Naive thymus-derived CD4-positive, alpha-beta T cell (primary cell): ENCODE measurements around the gene PFN3. TPM values are rescaled to one million over a fixed set of nuclear protein-coding genes. Genes with fewer than 3 reads are reported as not detected.

Experiments used
- ATAC-seq: fragments of 150-1000 bp; cut with Tn5 transposase; 2 replicates; pipeline ENCODE4 v1.10.0; 2021; ENCODE audit warnings: mild to moderate bottlenecking, moderate library complexity
- CTCF ChIA-PET: fragments of 350-600 bp; sonication (Branson Sonifier 250); formaldehyde crosslinking; loops from one replicate; lab custom pipeline; 2021; ENCODE audit warnings: antibody characterized with exemption; lab: Charles Lee
- POLR2A ChIA-PET: fragments of 350-600 bp; sonication (Branson Sonifier 250); formaldehyde crosslinking; loops from one replicate; lab custom pipeline; 2021; ENCODE audit warnings: antibody characterized with exemption, inconsistent platforms; lab: Charles Lee
- DNase-seq, 9 donors: peaks; one replicate each; pipeline versions ENCODE4 v3.0.0 to v3.0.0-alpha.2; 2020 to 2022; ENCODE audit warnings: mixed read lengths in 1 of 9
- H3K27ac ChIP-seq: one replicate; pipeline ENCODE4 v1.7.0; 2013; ENCODE audit warnings: mild to moderate bottlenecking, low read depth, low read length, moderate library complexity
- H3K27me3 ChIP-seq, 2 donors: one replicate each; pipeline ENCODE4 v1.7.0; 2013; ENCODE audit warnings: low read length in 2 of 2, mild to moderate bottlenecking in 2 of 2, moderate library complexity in 2 of 2; ENCODE audit not compliant: control insufficient read depth in 2 of 2, insufficient read depth in 2 of 2
- H3K36me3 ChIP-seq, 3 experiments: 1 replicate in 2 of 3; 2 replicates in 1 of 3; pipeline ENCODE4 v1.7.0; 2013; ENCODE audit warnings: low read length in 3 of 3, mild to moderate bottlenecking in 3 of 3, moderate library complexity in 1 of 3; ENCODE audit not compliant: insufficient read depth in 3 of 3, control insufficient read depth in 2 of 3
- H3K4me1 ChIP-seq, 2 donors: one replicate each; pipeline ENCODE4 v1.7.0; 2013; ENCODE audit warnings: low read length in 2 of 2, mild to moderate bottlenecking in 2 of 2, moderate library complexity in 1 of 2; ENCODE audit not compliant: control insufficient read depth in 2 of 2, insufficient read depth in 2 of 2
- H3K4me3 ChIP-seq: 2 replicates; pipeline ENCODE4 v1.7.0; 2013; ENCODE audit warnings: mild to moderate bottlenecking, low read length
- H3K9me3 ChIP-seq, 3 experiments: 1 replicate in 2 of 3; 2 replicates in 1 of 3; pipeline ENCODE4 v1.7.0; 2013; ENCODE audit warnings: low read length in 3 of 3; ENCODE audit not compliant: control insufficient read depth in 2 of 3
- H3K27ac Mint-ChIP-seq, 9 donors: one replicate each; pipeline ENCODE4 v1.8.0; 2020 to 2022; ENCODE audit warnings: mixed read lengths in 9 of 9, mild to moderate bottlenecking in 8 of 9, moderate library complexity in 5 of 9, inconsistent platforms in 2 of 9
- H3K27me3 Mint-ChIP-seq, 5 donors: one replicate each; pipeline ENCODE4 v1.8.0; 2021 to 2022; ENCODE audit warnings: mixed read lengths in 5 of 5, mild to moderate bottlenecking in 1 of 5
- H3K36me3 Mint-ChIP-seq, 5 donors: one replicate each; pipeline ENCODE4 v1.8.0; 2020 to 2022; ENCODE audit warnings: mixed read lengths in 5 of 5, mild to moderate bottlenecking in 3 of 5, inconsistent platforms in 1 of 5
- H3K4me1 Mint-ChIP-seq, 7 donors: one replicate each; pipeline ENCODE4 v1.8.0; 2020 to 2022; ENCODE audit warnings: mixed read lengths in 7 of 7, mild to moderate bottlenecking in 3 of 7, inconsistent platforms in 1 of 7
- H3K4me3 Mint-ChIP-seq, 10 donors: one replicate each; pipeline ENCODE4 v1.8.0; 2020 to 2022; ENCODE audit warnings: mild to moderate bottlenecking in 10 of 10, mixed read lengths in 10 of 10, moderate library complexity in 6 of 10, inconsistent platforms in 2 of 10
- H3K9me3 Mint-ChIP-seq, 11 donors: one replicate each; pipeline ENCODE4 v1.8.0; 2020 to 2022; ENCODE audit warnings: mixed read lengths in 11 of 11, mild to moderate bottlenecking in 4 of 11, inconsistent platforms in 1 of 11, moderate library complexity in 1 of 11
- intact Hi-C, 2 donors: fragments of 100-400 bp; cut with micrococcal nuclease; formaldehyde crosslinking; loops; one replicate each; pipeline ENCODE4 v1.15.1; 2023
- polyA plus RNA-seq, 2 donors: library from polyadenylated mRNA; unstranded; fragments of 300-500 nt; fragmentation: Illumina TruSeq; gene quantifications; one replicate each; pipeline ENCODE4 v1.2.3, GENCODE V29; 2021
- total RNA-seq, 6 experiments: library from RNA in 5 of 6; stranded (reverse) in 5 of 6; gene quantifications; 1 replicate in 5 of 6; 2 replicates in 1 of 6; pipeline ENCODE4 v1.2.3 and lab custom pipeline; 2021 to 2026

The PFN3 gene
- total and polyA plus RNA-seq, 7 experiments from 2014 or later, result not detected

DNA sequence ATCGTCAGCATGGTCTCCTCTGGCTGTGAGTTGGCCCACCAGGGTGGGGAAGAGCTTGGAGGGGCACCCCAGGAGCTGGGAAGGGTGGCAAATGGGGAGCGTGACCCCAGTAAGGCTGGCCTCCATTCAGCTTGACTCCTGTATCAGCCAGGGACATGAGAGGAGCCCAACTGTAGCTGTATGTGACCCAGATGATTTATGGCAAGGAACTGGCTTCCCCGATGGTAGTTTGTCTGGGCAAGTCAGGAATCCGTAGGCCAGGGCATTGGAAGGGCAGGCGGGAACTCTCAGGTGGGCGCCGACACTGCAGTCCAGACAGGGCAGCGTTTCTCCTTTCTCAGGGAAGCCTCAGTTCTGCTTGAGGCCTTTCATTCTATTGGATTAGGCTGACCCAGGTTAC, 13.9 kb downstream of the PFN3 start:
- H3K27me3 Mint-ChIP-seq, result peaks cover 0 to 4% (median 0%) of the 10 kb centered on the region in 5 donors
- H3K4me3 ChIP-seq, result no peak overlapping the region
- H3K27me3 ChIP-seq, result no peaks in the 10 kb centered on the region
- no peak overlapping the region for H3K4me3 Mint-ChIP-seq
- ChIA-PET POLR2A (interaction anchor here (1.7 to 7.3 kb wide), 2 partner anchors 13 to 69 kb away, joined by 6 to 52 read pairs; no protein-coding TSS in a partner anchor), CTCF (interaction anchor here (0.5 to 7.5 kb wide), 6 partner anchors 14 to 771 kb away, joined by 3 to 149 read pairs (median 4); no protein-coding TSS in a partner anchor)
- H3K36me3 ChIP-seq, result no peaks in the 10 kb centered on the region
- no peaks in the 10 kb centered on the region for H3K36me3 Mint-ChIP-seq
- H3K9me3 Mint-ChIP-seq, result peaks cover 0 to 2% (median 0%) of the 10 kb centered on the region in 11 donors
- ATAC-seq (no peak), DNase-seq (no peak)
- no peaks in the 10 kb centered on the region for H3K9me3 ChIP-seq
- intact Hi-C loops, result no loop called here
- peaks cover 33 to 42% of the 10 kb centered on the region in 2 donors for H3K4me1 ChIP-seq
- H3K4me1 Mint-ChIP-seq, result peaks cover 35 to 60% (median 52%) of the 10 kb centered on the region in 7 donors
- no peak overlapping the region for H3K27ac Mint-ChIP-seq
- H3K27ac ChIP-seq, result no peak overlapping the region

DNA sequence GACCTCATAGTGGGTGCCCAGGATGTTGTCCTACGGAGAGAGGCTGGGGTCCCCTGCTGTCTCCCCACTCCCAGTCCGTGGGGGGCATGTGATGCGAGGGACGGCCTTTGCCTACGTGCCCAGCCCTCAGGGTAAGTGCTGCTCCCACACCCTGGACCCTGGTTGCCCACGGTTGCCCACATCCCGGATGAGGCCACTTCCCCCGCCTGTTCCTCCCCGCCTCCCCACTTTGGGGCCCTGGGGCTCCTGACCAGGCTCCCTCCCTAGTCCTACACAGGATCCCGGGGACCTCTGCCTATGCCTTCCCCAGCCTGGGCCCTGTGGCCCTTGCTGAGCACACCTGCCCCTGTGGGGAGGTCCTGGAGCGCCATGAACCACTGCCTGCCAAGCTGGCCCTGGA, 14.7 kb downstream of the PFN3 start:
- peak overlapping the region in 1 of 9 donors; percentile 6 for H3K27ac Mint-ChIP-seq
- POLR2A ChIA-PET, result interaction anchor here (0.6 to 7.3 kb wide), 3 partner anchors 12 to 140 kb away, joined by 4 to 52 read pairs (median 6); no protein-coding TSS in a partner anchor
- Histone ChIP-seq H3K4me3 (no peak overlapping the region), H3K27me3 (no peaks in the 10 kb centered on the region), H3K36me3 (no peaks in the 10 kb centered on the region), H3K27ac (no peak overlapping the region), H3K9me3 (no peaks in the 10 kb centered on the region), H3K4me1 (peaks cover 31 to 38% of the 10 kb centered on the region in 2 donors)
- no peak for ATAC-seq
- H3K36me3 Mint-ChIP-seq, result no peaks in the 10 kb centered on the region
- H3K4me3 Mint-ChIP-seq, result no peak overlapping the region
- no peak for DNase-seq
- peaks cover 0 to 2% (median 0%) of the 10 kb centered on the region in 11 donors for H3K9me3 Mint-ChIP-seq
- CTCF ChIA-PET, result interaction anchor here (1.0 to 7.5 kb wide), 3 partner anchors 14 to 70 kb away, joined by 3 to 149 read pairs (median 4); no protein-coding TSS in a partner anchor
- peaks cover 39 to 58% (median 49%) of the 10 kb centered on the region in 7 donors for H3K4me1 Mint-ChIP-seq
- intact Hi-C loops, result no loop called here
- peaks cover 0 to 4% (median 0%) of the 10 kb centered on the region in 5 donors for H3K27me3 Mint-ChIP-seq

- intact Hi-C loops, result no loop called here
- Histone ChIP-seq H3K4me3 (no peak within 1 kb of the TSS), H3K4me1 (peaks cover 18 to 26% of the 10 kb centered on the region in 2 donors), H3K27ac (no peak within 1 kb of the TSS), H3K9me3 (no peaks in the 10 kb centered on the region), H3K27me3 (no peaks in the 10 kb centered on the region), H3K36me3 (no peaks in the 10 kb centered on the region)
- Mint-ChIP-seq H3K27me3 (peaks cover 0 to 4% (median 0%) of the 10 kb centered on the region in 5 donors), H3K9me3 (peaks cover 0 to 2% (median 0%) of the 10 kb centered on the region in 11 donors), H3K4me1 (peaks cover 33 to 54% (median 43%) of the 10 kb centered on the region in 7 donors), H3K4me3 (peak within 1 kb of the TSS in 2 of 10 donors; percentile 4 to 37), H3K36me3 (no peaks in the 10 kb centered on the region), H3K27ac (peak within 1 kb of the TSS in 4 of 9 donors; percentile 6 to 80 (median 42))
- ATAC-seq, result no peak
- no peak for DNase-seq
- ChIA-PET CTCF (interaction anchor here (0.7 to 4.6 kb wide), 5 partner anchors 13 to 270 kb away, joined by 3 to 75 read pairs (median 5); partner anchors contain the start of gene MXD3), POLR2A (interaction anchor here (2.1 to 7.3 kb wide), 4 partner anchors 11 to 42 kb away, joined by 7 to 52 read pairs (median 8); partner anchors contain the start of gene GRK6)
These were observed 16.3 kb downstream of the PFN3 start, which contains the start of gene SLC34A1 for GRCh38 chr5:177384134-177384533. Gene SLC34A1 (plus strand): TSS chr5:177384434. CDS start chr5:177385742, 1,308 bp downstream.

- Histone ChIP-seq H3K4me1 (peaks cover 8 to 16% of the 10 kb centered on the region in 2 donors), H3K9me3 (no peaks in the 10 kb centered on the region), H3K36me3 (no peaks in the 10 kb centered on the region), H3K4me3 (no peak overlapping the region), H3K27ac (no peak overlapping the region), H3K27me3 (no peaks in the 10 kb centered on the region)
- Mint-ChIP-seq H3K4me1 (peaks cover 25 to 49% (median 36%) of the 10 kb centered on the region in 7 donors), H3K36me3 (no peaks in the 10 kb centered on the region), H3K27me3 (peaks cover 0 to 4% (median 0%) of the 10 kb centered on the region in 5 donors), H3K27ac (peak overlapping the region in 5 of 9 donors; percentile 8 to 85 (median 74)), H3K9me3 (no peaks in the 10 kb centered on the region), H3K4me3 (no peak overlapping the region)
- ATAC-seq (no peak), DNase-seq (no peak)
- ChIA-PET CTCF (interaction anchor here (0.7 to 4.6 kb wide), 20 partner anchors 8 to 269 kb away, joined by 3 to 75 read pairs (median 4); partner anchors contain the start of genes LMAN2 and RGS14), POLR2A (interaction anchor here (1.2 to 7.3 kb wide), 8 partner anchors 10 to 72 kb away, joined by 3 to 52 read pairs (median 8); partner anchors contain the start of genes GRK6 and LMAN2)
- intact Hi-C loops, result loop anchor here (1.0 to 2.0 kb wide), 2 partner anchors 20 to 65 kb away; no protein-coding TSS in a partner anchor
These were observed 17.3 kb downstream of the PFN3 start for GRCh38 chr5:177383181-177383580.

GRCh38 chr5:177382423-177383029, 17.9 kb downstream of the PFN3 start:
- ATAC-seq (peak; percentile 66), DNase-seq (peak in 7 of 9 donors; percentile 48 to 72 (median 60))
- POLR2A ChIA-PET, result interaction anchor here (1.2 to 7.3 kb wide), 8 partner anchors 9 to 73 kb away, joined by 3 to 52 read pairs (median 8); partner anchors contain the start of genes GRK6 and LMAN2

GRCh38 chr5:177380805-177381126, 19.7 kb downstream of the PFN3 start:
- H3K4me3 Mint-ChIP-seq, result no peak overlapping the region
- Histone ChIP-seq H3K36me3 (no peaks in the 10 kb centered on the region), H3K4me3 (no peak overlapping the region), H3K27me3 (no peaks in the 10 kb centered on the region), H3K9me3 (no peaks in the 10 kb centered on the region), H3K4me1 (peaks cover under 1 to 20% of the 10 kb centered on the region in 2 donors), H3K27ac (no peak overlapping the region)
- H3K36me3 Mint-ChIP-seq, result no peaks in the 10 kb centered on the region
- ChIA-PET CTCF (interaction anchor here (0.6 to 4.6 kb wide), 3 partner anchors 9 to 10 kb away, joined by 3 to 75 read pairs (median 5); no protein-coding TSS in a partner anchor), POLR2A (interaction anchor here (0.9 to 7.3 kb wide), 3 partner anchors 7 to 77 kb away, joined by 3 to 52 read pairs (median 6); partner anchors contain the start of genes PRELID1 and RAB24)
- peak overlapping the region in 2 of 9 donors; percentile 28 to 82 for H3K27ac Mint-ChIP-seq
- ATAC-seq (no peak), DNase-seq (no peak)
- H3K27me3 Mint-ChIP-seq, result peaks cover 0 to 4% (median 0%) of the 10 kb centered on the region in 5 donors
- peaks cover 24 to 67% (median 42%) of the 10 kb centered on the region in 7 donors for H3K4me1 Mint-ChIP-seq
- intact Hi-C loops, result no loop called here
- H3K9me3 Mint-ChIP-seq, result no peaks in the 10 kb centered on the region

More at GRCh38 chr5:177382423-177383029, 17.9 kb downstream of the PFN3 start:
- CTCF ChIA-PET, result interaction anchor here (0.5 to 4.6 kb wide), 22 partner anchors 8 to 268 kb away, joined by 3 to 75 read pairs (median 4); partner anchors contain the start of genes LMAN2 and RGS14
- Mint-ChIP-seq H3K4me3 (peak overlapping the region in 8 of 10 donors; percentile 5 to 76 (median 42)), H3K4me1 (peaks cover 24 to 54% (median 37%) of the 10 kb centered on the region in 7 donors), H3K27ac (peak overlapping the region in 7 of 9 donors; percentile 23 to 86 (median 66)), H3K27me3 (peaks cover 0 to 4% (median 0%) of the 10 kb centered on the region in 5 donors), H3K9me3 (no peaks in the 10 kb centered on the region), H3K36me3 (no peaks in the 10 kb centered on the region)
- Histone ChIP-seq H3K9me3 (no peaks in the 10 kb centered on the region), H3K4me1 (peaks cover 6 to 14% of the 10 kb centered on the region in 2 donors), H3K27me3 (no peaks in the 10 kb centered on the region), H3K36me3 (no peaks in the 10 kb centered on the region), H3K27ac (no peak overlapping the region), H3K4me3 (no peak overlapping the region)
- intact Hi-C loops, result loop anchor here (1.0 to 2.0 kb wide), 4 partner anchors 12 to 64 kb away; partner anchors contain the start of gene LMAN2 (in 1 of the 2)
